Lower leg skin (tissue), 4 donors: ENCODE results near the gene ENO4. TPM values are rescaled to one million over a fixed set of nuclear protein-coding genes. Genes with fewer than 3 reads are reported as not detected.

Experiments used
- DNase-seq, 2 donors: peaks; one replicate each; pipeline ENCODE4 v3.0.0-alpha.2; 2019; ENCODE audit warnings: low spot score in 2 of 2
- H3K4me3 ChIP-seq: fragments of 200-600 bp; sonication (generic); 2 replicates; pipeline ENCODE4 v1.5.1; 2017; ENCODE audit warnings: mild to moderate bottlenecking, low read depth; ENCODE audit not compliant: poor library complexity, severe bottlenecking
- CTCF ChIP-seq, 3 donors: fragments of 450-650 bp; IDR thresholded peaks; one replicate each; pipeline ENCODE4 v1.5.1; 2016; ENCODE audit warnings: antibody characterized with exemption in 3 of 3, mild to moderate bottlenecking in 3 of 3, moderate library complexity in 2 of 3
- POLR2A ChIP-seq, 2 donors: fragments of 450-650 bp; IDR thresholded peaks; one replicate each; pipeline ENCODE4 v1.6.1; 2016 to 2017; ENCODE audit warnings: antibody characterized with exemption in 2 of 2, mild to moderate bottlenecking in 1 of 2, moderate library complexity in 1 of 2
- WGBS, 2 donors: methylation state at CpG; one replicate each; pipeline ENCODE4 v1.1.5; 2018; 5-methylcytosine and 5-hydroxymethylcytosine counted together
- intact Hi-C: fragments of 100-400 bp; cut with DNase I; formaldehyde crosslinking; loops from one replicate; pipeline ENCODE4 v1.15.0; 2023; ENCODE audit warnings: low total_unique reads
- total RNA-seq, 4 donors: library from RNA; depleted of rRNA; stranded (reverse); fragments of >200 nt; gene quantifications; one replicate each; pipeline ENCODE4 v1.1.0, GENCODE V29; 2016

ENO4 gene
- total RNA-seq, 4 donors from 2014 or later: 0.06 to 4.4 TPM; not detected in 2

- 90 to 91% methylated on average over 6 of the region's 6 CpGs for WGBS, 2 donors
- DNase-seq: no peak
- H3K4me3 ChIP-seq: no peak overlapping the region
- intact Hi-C loops: no loop called here
- TF ChIP-seq POLR2A (IDR thresholded peaks at IDR 0.05) (no peak), CTCF (IDR thresholded peaks at IDR 0.05) (no peak)
Measured at GRCh38 chr10:116840389-116841075, 8.8 kb upstream of the ENO4 start.

GRCh38 chr10:116845823-116846222, 3.5 kb upstream of the ENO4 start:
- WGBS, 2 donors: 70 to 78% methylated on average over 2 of the region's 2 CpGs
- no peak for DNase-seq
- intact Hi-C loops: no loop called here

GRCh38 chr10:116848032-116848943, 1.0 kb upstream of the ENO4 start:
- TF ChIP-seq POLR2A (IDR thresholded peaks at IDR 0.05): no peak
- TF ChIP-seq CTCF (IDR thresholded peaks at IDR 0.05): no peak
- peak overlapping the region; percentile 50 for H3K4me3 ChIP-seq
- intact Hi-C loops: no loop called here
- DNase-seq: no peak
- 30 to 38% methylated on average over 17 of the region's 17 CpGs for WGBS, 2 donors

More at GRCh38 chr10:116845823-116846222, 3.5 kb upstream of the ENO4 start:
- H3K4me3 ChIP-seq: no peak overlapping the region
- TF ChIP-seq CTCF (IDR thresholded peaks at IDR 0.05) (no peak), POLR2A (IDR thresholded peaks at IDR 0.05) (no peak)

- TF ChIP-seq CTCF (IDR thresholded peaks at IDR 0.05) (no peak), POLR2A (IDR thresholded peaks at IDR 0.05) (no peak)
- intact Hi-C loops: no loop called here
- 1 to 3% methylated on average over 23 of the region's 23 CpGs for WGBS, 2 donors
- DNase-seq: no peak
- H3K4me3 ChIP-seq: peak overlapping the region; percentile 50
Measured at GRCh38 chr10:116848944-116849247, 403 bp upstream of the ENO4 start.

GRCh38 chr10:116850058-116850611, 836 bp downstream of the ENO4 start:
- TF ChIP-seq POLR2A (IDR thresholded peaks at IDR 0.05): no peak
- no peak for TF ChIP-seq CTCF (IDR thresholded peaks at IDR 0.05)
- DNase-seq: no peak
- intact Hi-C loops: no loop called here
- H3K4me3 ChIP-seq: no peak overlapping the region
- 26 to 30% methylated on average over 10 of the region's 10 CpGs for WGBS, 2 donors
